Measurements from ENCODE around the gene CEP95.
"Not testable (repeated sequence)": the region's sequence is repeated elsewhere in the genome, so short reads cannot be mapped to it uniquely, and the experiment has no call there.

Gene CEP95

GRCh38 chr17:64471440-64471839 lies 35.3 kb upstream of the CEP95 start:
- Histone ChIP-seq H3K36me3 (ENCODE audit: insufficient read depth, low read length) (no peaks in the 10 kb centered on the region), H3K27me3 (ENCODE audit: control insufficient read depth in 1 of 2, insufficient read depth in 2 of 2, low read length in 2 of 2) (no peaks in the 10 kb centered on the region)

GRCh38 chr17:64472564-64472963 lies 34.2 kb upstream of the CEP95 start:
- no peak overlapping the region for H3K27ac ChIP-seq (ENCODE audit: low read depth, low read length)
- no peaks in the 10 kb centered on the region for H3K9me3 ChIP-seq (ENCODE audit: low read length)
- H3K4me3 ChIP-seq (ENCODE audit: low read depth in 1 of 2, low read length in 2 of 2) = no peak overlapping the region
- H3K9ac ChIP-seq (ENCODE audit: low read length) = no peak overlapping the region
- no peaks in the 10 kb centered on the region for H3K4me1 ChIP-seq (ENCODE audit: insufficient read depth, low read length)
- H3K27me3 ChIP-seq (ENCODE audit: control insufficient read depth in 1 of 2, insufficient read depth in 2 of 2, low read length in 2 of 2) = no peaks in the 10 kb centered on the region
- H3K36me3 ChIP-seq (ENCODE audit: insufficient read depth, low read length) = no peaks in the 10 kb centered on the region

More at GRCh38 chr17:64471440-64471839, 35.3 kb upstream of the CEP95 start:
- Histone ChIP-seq H3K9ac (ENCODE audit: low read length) (no peak overlapping the region), H3K4me3 (ENCODE audit: low read depth in 1 of 2, low read length in 2 of 2) (no peak overlapping the region), H3K27ac (ENCODE audit: low read depth, low read length) (no peak overlapping the region), H3K4me1 (ENCODE audit: insufficient read depth, low read length) (no peaks in the 10 kb centered on the region), H3K9me3 (ENCODE audit: low read length) (no peaks in the 10 kb centered on the region)

GRCh38 chr17:64477849-64478248 lies 28.9 kb upstream of the CEP95 start:
- Histone ChIP-seq H3K4me3 (ENCODE audit: low read depth in 1 of 2, low read length in 2 of 2) (no peak overlapping the region), H3K9me3 (ENCODE audit: low read length) (no peaks in the 10 kb centered on the region), H3K36me3 (ENCODE audit: insufficient read depth, low read length) (peaks cover 10% of the 10 kb centered on the region), H3K9ac (ENCODE audit: low read length) (no peak overlapping the region), H3K27ac (ENCODE audit: low read depth, low read length) (no peak overlapping the region), H3K27me3 (ENCODE audit: control insufficient read depth in 1 of 2, insufficient read depth in 2 of 2, low read length in 2 of 2) (no peaks in the 10 kb centered on the region), H3K4me1 (ENCODE audit: insufficient read depth, low read length) (no peaks in the 10 kb centered on the region)

GRCh38 chr17:64480951-64481350 lies 25.8 kb upstream of the CEP95 start:
- Histone ChIP-seq H3K4me1 (ENCODE audit: insufficient read depth, low read length) (no peaks in the 10 kb centered on the region), H3K9me3 (ENCODE audit: low read length) (no peaks in the 10 kb centered on the region), H3K36me3 (ENCODE audit: insufficient read depth, low read length) (peaks cover 26% of the 10 kb centered on the region), H3K27ac (ENCODE audit: low read depth, low read length) (no peak overlapping the region), H3K4me3 (ENCODE audit: low read depth in 1 of 2, low read length in 2 of 2) (no peak overlapping the region), H3K9ac (ENCODE audit: low read length) (no peak overlapping the region), H3K27me3 (ENCODE audit: control insufficient read depth in 1 of 2, insufficient read depth in 2 of 2, low read length in 2 of 2) (no peaks in the 10 kb centered on the region)

GRCh38 chr17:64484380-64484779 lies 22.4 kb upstream of the CEP95 start:
- H3K4me3 ChIP-seq (ENCODE audit: low read depth in 1 of 2, low read length in 2 of 2) = no peak overlapping the region
- no peaks in the 10 kb centered on the region for H3K4me1 ChIP-seq (ENCODE audit: insufficient read depth, low read length)
- no peaks in the 10 kb centered on the region for H3K9me3 ChIP-seq (ENCODE audit: low read length)
- H3K27me3 ChIP-seq (ENCODE audit: control insufficient read depth in 1 of 2, insufficient read depth in 2 of 2, low read length in 2 of 2) = no peaks in the 10 kb centered on the region
- no peak overlapping the region for H3K9ac ChIP-seq (ENCODE audit: low read length)
- H3K27ac ChIP-seq (ENCODE audit: low read depth, low read length) = no peak overlapping the region
- H3K36me3 ChIP-seq (ENCODE audit: insufficient read depth, low read length) = peaks cover 30% of the 10 kb centered on the region

- Histone ChIP-seq H3K27ac (ENCODE audit: low read depth, low read length) (no peak overlapping the region), H3K27me3 (ENCODE audit: control insufficient read depth in 1 of 2, insufficient read depth in 2 of 2, low read length in 2 of 2) (no peaks in the 10 kb centered on the region), H3K4me1 (ENCODE audit: insufficient read depth, low read length) (no peaks in the 10 kb centered on the region), H3K9me3 (ENCODE audit: low read length) (no peaks in the 10 kb centered on the region), H3K4me3 (ENCODE audit: low read depth in 1 of 2, low read length in 2 of 2) (no peak overlapping the region), H3K36me3 (ENCODE audit: insufficient read depth, low read length) (peaks cover 44% of the 10 kb centered on the region), H3K9ac (ENCODE audit: low read length) (no peak overlapping the region)
Observed at GRCh38 chr17:64488301-64488700, 18.5 kb upstream of the CEP95 start.

- Histone ChIP-seq H3K27ac (ENCODE audit: low read depth, low read length) (no peak overlapping the region), H3K4me3 (ENCODE audit: low read depth in 1 of 2, low read length in 2 of 2) (no peak overlapping the region), H3K4me1 (ENCODE audit: insufficient read depth, low read length) (peaks cover 17% of the 10 kb centered on the region), H3K9ac (ENCODE audit: low read length) (no peak overlapping the region), H3K36me3 (ENCODE audit: insufficient read depth, low read length) (peaks cover 27% of the 10 kb centered on the region), H3K27me3 (ENCODE audit: control insufficient read depth in 1 of 2, insufficient read depth in 2 of 2, low read length in 2 of 2) (no peaks in the 10 kb centered on the region), H3K9me3 (ENCODE audit: low read length) (no peaks in the 10 kb centered on the region)
Observed at GRCh38 chr17:64491034-64491860, 15.5 kb upstream of the CEP95 start.

- Histone ChIP-seq H3K9me3 (ENCODE audit: low read length) (no peaks in the 10 kb centered on the region), H3K27me3 (ENCODE audit: control insufficient read depth in 1 of 2, insufficient read depth in 2 of 2, low read length in 2 of 2) (no peaks in the 10 kb centered on the region), H3K4me1 (ENCODE audit: insufficient read depth, low read length) (peaks cover 18% of the 10 kb centered on the region), H3K4me3 (ENCODE audit: low read depth in 1 of 2, low read length in 2 of 2) (no peak overlapping the region), H3K27ac (ENCODE audit: low read depth, low read length) (no peak overlapping the region), H3K9ac (ENCODE audit: low read length) (no peak overlapping the region), H3K36me3 (ENCODE audit: insufficient read depth, low read length) (peaks cover 27% of the 10 kb centered on the region)
Observed at GRCh38 chr17:64491994-64492393, 14.8 kb upstream of the CEP95 start.

GRCh38 chr17:64492481-64493109 lies 14.2 kb upstream of the CEP95 start:
- no peaks in the 10 kb centered on the region for H3K27me3 ChIP-seq (ENCODE audit: control insufficient read depth in 1 of 2, insufficient read depth in 2 of 2, low read length in 2 of 2)
- no peak overlapping the region for H3K9ac ChIP-seq (ENCODE audit: low read length)
- H3K4me3 ChIP-seq (ENCODE audit: low read depth in 1 of 2, low read length in 2 of 2) = no peak overlapping the region
- H3K27ac ChIP-seq (ENCODE audit: low read depth, low read length) = no peak overlapping the region
- H3K36me3 ChIP-seq (ENCODE audit: insufficient read depth, low read length) = peaks cover 28% of the 10 kb centered on the region
- no peaks in the 10 kb centered on the region for H3K9me3 ChIP-seq (ENCODE audit: low read length)
- H3K4me1 ChIP-seq (ENCODE audit: insufficient read depth, low read length) = peaks cover 22% of the 10 kb centered on the region

- H3K4me1 ChIP-seq (ENCODE audit: insufficient read depth, low read length) = peaks cover 25% of the 10 kb centered on the region
- no peaks in the 10 kb centered on the region for H3K9me3 ChIP-seq (ENCODE audit: low read length)
- no peak overlapping the region for H3K9ac ChIP-seq (ENCODE audit: low read length)
- H3K27me3 ChIP-seq (ENCODE audit: control insufficient read depth in 1 of 2, insufficient read depth in 2 of 2, low read length in 2 of 2) = no peaks in the 10 kb centered on the region
- no peak overlapping the region for H3K4me3 ChIP-seq (ENCODE audit: low read depth in 1 of 2, low read length in 2 of 2)
- no peak overlapping the region for H3K27ac ChIP-seq (ENCODE audit: low read depth, low read length)
- H3K36me3 ChIP-seq (ENCODE audit: insufficient read depth, low read length) = peaks cover 42% of the 10 kb centered on the region
Observed at GRCh38 chr17:64494121-64494520, 12.7 kb upstream of the CEP95 start.

GRCh38 chr17:64495300-64495699 lies 11.5 kb upstream of the CEP95 start:
- H3K27ac ChIP-seq (ENCODE audit: low read depth, low read length); H3K27me3 ChIP-seq (ENCODE audit: control insufficient read depth in 1 of 2, insufficient read depth in 2 of 2, low read length in 2 of 2); H3K4me3 ChIP-seq (ENCODE audit: low read depth in 1 of 2, low read length in 2 of 2); H3K9me3 ChIP-seq (ENCODE audit: low read length); H3K9ac ChIP-seq (ENCODE audit: low read length): not testable (repeated sequence)
- Histone ChIP-seq H3K36me3 (ENCODE audit: insufficient read depth, low read length) (peaks cover 45% of the 10 kb centered on the region), H3K4me1 (ENCODE audit: insufficient read depth, low read length) (peaks cover 31% of the 10 kb centered on the region)

Measured in muscle layer of colon (tissue), 2 donors.